ENCODE data around the gene SRRM3.
"Not testable (repeated sequence)": the region's sequence is repeated elsewhere in the genome, so short reads cannot be mapped to it uniquely, and the experiment has no call there.

The SRRM3 gene

GRCh38 chr7:76189276-76189675, 12.4 kb upstream of the SRRM3 start:
- DNase-seq: no peak

GRCh38 chr7:76191783-76192240, 9.9 kb upstream of the SRRM3 start:
- no peak for DNase-seq

- no peak for DNase-seq
Observed at GRCh38 chr7:76193466-76193865, 8.2 kb upstream of the SRRM3 start.

GRCh38 chr7:76193883-76194282, 7.8 kb upstream of the SRRM3 start:
- no peak for DNase-seq

GRCh38 chr7:76196786-76197185, 4.9 kb upstream of the SRRM3 start:
- no peak for DNase-seq

GRCh38 chr7:76198202-76198601, 3.5 kb upstream of the SRRM3 start:
- DNase-seq: no peak

GRCh38 chr7:76202666-76203030, 952 bp downstream of the SRRM3 start:
- DNase-seq: no peak

GRCh38 chr7:76204147-76204546, 2.5 kb downstream of the SRRM3 start:
- DNase-seq: no peak

- DNase-seq: no peak
Observed at GRCh38 chr7:76206633-76207032, 4.9 kb downstream of the SRRM3 start.

- no peak for DNase-seq
Observed at GRCh38 chr7:76209310-76209709, 7.6 kb downstream of the SRRM3 start.

GRCh38 chr7:76211216-76211615, 9.5 kb downstream of the SRRM3 start:
- DNase-seq: no peak

- DNase-seq: not testable (repeated sequence)
Observed at GRCh38 chr7:76215349-76215748, 13.7 kb downstream of the SRRM3 start.

- no peak for DNase-seq
Observed at GRCh38 chr7:76216381-76217082, 14.8 kb downstream of the SRRM3 start.

- no peak for DNase-seq
Observed at GRCh38 chr7:76217942-76218566, 16.4 kb downstream of the SRRM3 start.

- DNase-seq: no peak
Observed at GRCh38 chr7:76220185-76221057, 18.7 kb downstream of the SRRM3 start.

- DNase-seq: no peak
Observed at GRCh38 chr7:76222333-76222732, 20.6 kb downstream of the SRRM3 start.

- no peak for DNase-seq
Observed at GRCh38 chr7:76222839-76223238, 21.1 kb downstream of the SRRM3 start.

GRCh38 chr7:76223286-76223972, 21.7 kb downstream of the SRRM3 start:
- DNase-seq: no peak

GRCh38 chr7:76224695-76225094, 23.0 kb downstream of the SRRM3 start:
- no peak for DNase-seq

- no peak for DNase-seq
Observed at GRCh38 chr7:76225379-76225778, 23.7 kb downstream of the SRRM3 start.

GRCh38 chr7:76225951-76226350, 24.3 kb downstream of the SRRM3 start:
- DNase-seq: no peak

GRCh38 chr7:76226878-76227423, 25.3 kb downstream of the SRRM3 start:
- DNase-seq: not testable (repeated sequence)

- DNase-seq: no peak
Observed at GRCh38 chr7:76230214-76230613, 28.5 kb downstream of the SRRM3 start.

Data from stimulated activated naive CD4-positive, alpha-beta T cell treated with Interleukin-2 at 50 U/mL for 16 hours (primary cell).